RPMI7951 (cell line): ENCODE data around the gene ZSCAN29. TPM values are rescaled to one million over a fixed set of nuclear protein-coding genes. Genes with fewer than 3 reads are reported as not detected.

Source experiments
- DNase-seq: peaks from one replicate; pipeline ENCODE4 v3.0.0-alpha.2; 2012; ENCODE audit warnings: low read depth
- total RNA-seq: library from RNA; depleted of rRNA; stranded (reverse); fragments of >200 nt; shearing (Covaris generic); gene quantifications from 2 replicates; pipeline ENCODE4 v1.2.3, GENCODE V29; 2014; rRNA removed

The ZSCAN29 gene
- total RNA-seq, 1 experiment from 2014 or later = 12.7 TPM

- DNase-seq = no peak
These were observed 23.7 kb downstream of the ZSCAN29 start for GRCh38 chr15:43347114-43347513.

- DNase-seq = peak; percentile 15
These were observed 24.5 kb downstream of the ZSCAN29 start for GRCh38 chr15:43346305-43346704.

GRCh38 chr15:43330780-43331087, 40.1 kb downstream of the ZSCAN29 start:
- DNase-seq = no peak

GRCh38 chr15:43329960-43330779, 40.7 kb downstream of the ZSCAN29 start, which contains the start of gene LCMT2:
Gene LCMT2, minus strand, starts transcription at chr15:43330573. Its CDS starts 84 bp downstream, at chr15:43330489.
- peak; percentile 97 for DNase-seq

- peak; percentile 64 for DNase-seq
These were observed 41.5 kb downstream of the ZSCAN29 start for GRCh38 chr15:43329217-43329959.

- DNase-seq = no peak
These were observed 45.7 kb downstream of the ZSCAN29 start for GRCh38 chr15:43325039-43325684.

- no peak for DNase-seq
These were observed 51.7 kb downstream of the ZSCAN29 start for GRCh38 chr15:43318990-43319771.

GRCh38 chr15:43317566-43318184, 53.2 kb downstream of the ZSCAN29 start:
- no peak for DNase-seq

- no peak for DNase-seq
These were observed 53.9 kb downstream of the ZSCAN29 start for GRCh38 chr15:43316971-43317346.

GRCh38 chr15:43316016-43316970, 54.5 kb downstream of the ZSCAN29 start:
- no peak for DNase-seq

GRCh38 chr15:43314171-43314570, 56.7 kb downstream of the ZSCAN29 start:
- DNase-seq = peak; percentile 19

GRCh38 chr15:43312378-43312777, 58.5 kb downstream of the ZSCAN29 start:
- no peak for DNase-seq

Other genes with a start within 250 kb of the ZSCAN29 start
- 15.8 and 16.1 TPM in 2 replicates for gene TMEM62, start 237.5 kb downstream of the ZSCAN29 start, total RNA-seq
- 89.4 and 90.1 TPM in 2 replicates for gene CCNDBP1, start 185.6 kb downstream of the ZSCAN29 start, total RNA-seq
- not detected in 2 replicates for gene EPB42, start 150.0 kb downstream of the ZSCAN29 start, total RNA-seq
- gene TGM5, start 104.1 kb downstream of the ZSCAN29 start, total RNA-seq = not detected in 2 replicates
- not detected in 2 replicates for gene TGM7, start 68.8 kb downstream of the ZSCAN29 start, total RNA-seq
- 9.5 and 14.7 TPM in 2 replicates for gene LCMT2, start 40.5 kb downstream of the ZSCAN29 start, total RNA-seq
- gene TUBGCP4, start 58 bp upstream of the ZSCAN29 start, total RNA-seq = 16.9 and 17.6 TPM in 2 replicates
- gene TP53BP1, start 122.1 kb upstream of the ZSCAN29 start, total RNA-seq = 25.4 and 26.7 TPM in 2 replicates
- 1.6 and 2.4 TPM in 2 replicates for gene MAP1A, start 146.6 kb upstream of the ZSCAN29 start, total RNA-seq
- gene PPIP5K1, start 219.2 kb upstream of the ZSCAN29 start, total RNA-seq = 16.7 and 16.9 TPM in 2 replicates
- not detected in 2 replicates for gene CKMT1B, start 223.0 kb upstream of the ZSCAN29 start, total RNA-seq
- gene STRC, start 247.8 kb upstream of the ZSCAN29 start, total RNA-seq = not detected in 2 replicates